Neural cell (in vitro differentiated cells): ENCODE measurements around the gene WNT16. TPM values are rescaled to one million over a fixed set of nuclear protein-coding genes. Genes with fewer than 3 reads are reported as not detected.

Experiments
- H2AFZ ChIP-seq: fragments of 200-600, 300-800 bp; sonication (generic), shearing (Covaris generic); 2 replicates; pipeline ENCODE4 v1.6.0; 2014; ENCODE audit warnings: low read depth, mild to moderate bottlenecking, antibody characterized with exemption, low read length, moderate library complexity
- H3F3A ChIP-seq: fragments of 200-600 bp; shearing (Covaris generic); 2 replicates; pipeline ENCODE4 v1.6.1; 2016; ENCODE audit warnings: mild to moderate bottlenecking, moderate library complexity, mixed read lengths, antibody characterized with exemption, low read length; ENCODE audit not compliant: insufficient read depth, poor library complexity, severe bottlenecking
- H3K27ac ChIP-seq: fragments of 200-600, 300-800 bp; sonication (generic), shearing (Covaris generic); 2 replicates; pipeline ENCODE4 v1.5.1; 2014; ENCODE audit warnings: mild to moderate bottlenecking, low read length, moderate library complexity
- H3K27me3 ChIP-seq: fragments of 300-800, 200-600 bp; sonication (generic), shearing (Covaris generic); 2 replicates; pipeline ENCODE4 v1.6.0; 2014; ENCODE audit warnings: mild to moderate bottlenecking, low read depth, low read length, moderate library complexity; ENCODE audit not compliant: insufficient read depth
- H3K36me3 ChIP-seq: fragments of 300-800, 200-600 bp; sonication (generic), shearing (Covaris generic); 2 replicates; pipeline ENCODE4 v1.5.1; 2014; ENCODE audit warnings: mild to moderate bottlenecking, antibody characterized with exemption, low read length, moderate library complexity; ENCODE audit not compliant: insufficient read depth
- H3K4me2 ChIP-seq: fragments of 300-800, 200-600 bp; sonication (generic), shearing (Covaris generic); 2 replicates; pipeline ENCODE4 v1.6.0; 2014; ENCODE audit warnings: mild to moderate bottlenecking, low read length
- H3K4me3 ChIP-seq: fragments of 300-800, 200-600 bp; sonication (generic), shearing (Covaris generic); 2 replicates; pipeline ENCODE4 v1.5.1; 2014; ENCODE audit warnings: mild to moderate bottlenecking, low read length, moderate library complexity
- H3K79me2 ChIP-seq: fragments of 200-600 bp; shearing (Covaris generic); replicated peaks from 2 replicates; pipeline ENCODE4 v1.6.0; 2014; ENCODE audit warnings: mild to moderate bottlenecking, low read length, moderate library complexity; ENCODE audit not compliant: insufficient read depth
- H3K9ac ChIP-seq: fragments of 300-800, 200-600 bp; sonication (generic), shearing (Covaris generic); 2 replicates; pipeline ENCODE4 v1.6.1; 2016; ENCODE audit warnings: mild to moderate bottlenecking, low read length, mixed read lengths
- H3K9me2 ChIP-seq: fragments of 200-600 bp; shearing (Covaris generic); 2 replicates; pipeline ENCODE4 v1.6.1; 2016; ENCODE audit warnings: mild to moderate bottlenecking, low read length, mixed read lengths; ENCODE audit not compliant: insufficient read depth
- H3K9me3 ChIP-seq: fragments of 200-600, 300-800 bp; sonication (generic), shearing (Covaris generic); 2 replicates; pipeline ENCODE4 v1.6.1; 2016; ENCODE audit warnings: mild to moderate bottlenecking, mixed run types, low read length, moderate library complexity, mixed read lengths
- H4K20me1 ChIP-seq: fragments of 200-600 bp; shearing (Covaris generic); 2 replicates; pipeline ENCODE4 v1.6.1; 2016; ENCODE audit warnings: mild to moderate bottlenecking, mixed run types; ENCODE audit not compliant: insufficient read depth
- EP300 ChIP-seq: fragments of 450-650 bp; conservative IDR thresholded peaks from 2 replicates; pipeline ENCODE4 v1.6.1; 2014; ENCODE audit warnings: antibody characterized with exemption, mild to moderate bottlenecking, moderate library complexity; ENCODE audit not compliant: poor library complexity, severe bottlenecking
- EZH2 ChIP-seq: fragments of 200-600, 300-800 bp; shearing (Covaris generic), sonication (generic); IDR thresholded peaks from 2 replicates; pipeline ENCODE4 v1.6.1; 2014; ENCODE audit warnings: antibody characterized with exemption, low read length, borderline replicate concordance, mild to moderate bottlenecking; ENCODE audit not compliant: insufficient read depth, poor library complexity, severe bottlenecking
- MXI1 ChIP-seq: fragments of 450-650 bp; conservative IDR thresholded peaks from 2 replicates; pipeline ENCODE4 v1.6.1; 2014; ENCODE audit warnings: antibody characterized with exemption, mild to moderate bottlenecking; ENCODE audit not compliant: poor library complexity, severe bottlenecking
- POLR2AphosphoS5 ChIP-seq: IDR thresholded peaks from 2 replicates; pipeline ENCODE4 v1.6.1; 2012
- RAD21 ChIP-seq: fragments of 450-650 bp; conservative IDR thresholded peaks from 2 replicates; pipeline ENCODE4 v1.6.1; 2014; ENCODE audit warnings: antibody characterized with exemption, mild to moderate bottlenecking, moderate library complexity
- REST ChIP-seq: IDR thresholded peaks from 2 replicates; pipeline ENCODE4 v1.6.1; 2012; ENCODE audit warnings: borderline replicate concordance
- SMC3 ChIP-seq: fragments of 450-650 bp; conservative IDR thresholded peaks from 2 replicates; pipeline ENCODE4 v1.6.1; 2014; ENCODE audit warnings: antibody characterized with exemption, mild to moderate bottlenecking, moderate library complexity; ENCODE audit not compliant: poor library complexity
- TAF1 ChIP-seq: IDR thresholded peaks from 2 replicates; pipeline ENCODE4 v1.6.1; 2012; ENCODE audit warnings: low read depth
- polyA plus RNA-seq: library from polyadenylated mRNA; depleted of rRNA; stranded (reverse); fragments of >200 nt; gene quantifications from 2 replicates; pipeline ENCODE4 v1.2.3, GENCODE V29; 2014
- TF ChIP-seq, protein P1 (sequence below): fragments of 450-650 bp; IDR thresholded peaks from 2 replicates; pipeline ENCODE4 v1.5.1; 2014; ENCODE audit warnings: antibody characterized with exemption, mild to moderate bottlenecking, moderate library complexity; ENCODE audit not compliant: poor library complexity, severe bottlenecking

WNT16 gene
- polyA plus RNA-seq, 1 donor from 2014 or later, result not detected

GRCh38 chr7:121294448-121294992 is 34.3 kb upstream of the WNT16 start:
- Histone ChIP-seq H3K36me3 (no peaks in the 10 kb centered on the region), H3K27ac (no peak overlapping the region), H3K79me2 (no peaks in the 10 kb centered on the region), H3K9me2 (no peaks in the 10 kb centered on the region), H3K9ac (no peak overlapping the region), H3K4me3 (no peak overlapping the region), H3K4me2 (no peak overlapping the region), H4K20me1 (no peaks in the 10 kb centered on the region), H3F3A (no peaks in the 10 kb centered on the region), H2AFZ (no peak overlapping the region), H3K27me3 (no peaks in the 10 kb centered on the region), H3K9me3 (no peaks in the 10 kb centered on the region)
- TF ChIP-seq EP300 (no peak), RAD21 (no peak), REST (no peak), TAF1 (no peak), POLR2AphosphoS5 (no peak), MXI1 (no peak), SMC3 (no peak), EZH2 (no peak)
- TF ChIP-seq, protein P1, sequence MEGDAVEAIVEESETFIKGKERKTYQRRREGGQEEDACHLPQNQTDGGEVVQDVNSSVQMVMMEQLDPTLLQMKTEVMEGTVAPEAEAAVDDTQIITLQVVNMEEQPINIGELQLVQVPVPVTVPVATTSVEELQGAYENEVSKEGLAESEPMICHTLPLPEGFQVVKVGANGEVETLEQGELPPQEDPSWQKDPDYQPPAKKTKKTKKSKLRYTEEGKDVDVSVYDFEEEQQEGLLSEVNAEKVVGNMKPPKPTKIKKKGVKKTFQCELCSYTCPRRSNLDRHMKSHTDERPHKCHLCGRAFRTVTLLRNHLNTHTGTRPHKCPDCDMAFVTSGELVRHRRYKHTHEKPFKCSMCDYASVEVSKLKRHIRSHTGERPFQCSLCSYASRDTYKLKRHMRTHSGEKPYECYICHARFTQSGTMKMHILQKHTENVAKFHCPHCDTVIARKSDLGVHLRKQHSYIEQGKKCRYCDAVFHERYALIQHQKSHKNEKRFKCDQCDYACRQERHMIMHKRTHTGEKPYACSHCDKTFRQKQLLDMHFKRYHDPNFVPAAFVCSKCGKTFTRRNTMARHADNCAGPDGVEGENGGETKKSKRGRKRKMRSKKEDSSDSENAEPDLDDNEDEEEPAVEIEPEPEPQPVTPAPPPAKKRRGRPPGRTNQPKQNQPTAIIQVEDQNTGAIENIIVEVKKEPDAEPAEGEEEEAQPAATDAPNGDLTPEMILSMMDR, result no peak

DNA sequence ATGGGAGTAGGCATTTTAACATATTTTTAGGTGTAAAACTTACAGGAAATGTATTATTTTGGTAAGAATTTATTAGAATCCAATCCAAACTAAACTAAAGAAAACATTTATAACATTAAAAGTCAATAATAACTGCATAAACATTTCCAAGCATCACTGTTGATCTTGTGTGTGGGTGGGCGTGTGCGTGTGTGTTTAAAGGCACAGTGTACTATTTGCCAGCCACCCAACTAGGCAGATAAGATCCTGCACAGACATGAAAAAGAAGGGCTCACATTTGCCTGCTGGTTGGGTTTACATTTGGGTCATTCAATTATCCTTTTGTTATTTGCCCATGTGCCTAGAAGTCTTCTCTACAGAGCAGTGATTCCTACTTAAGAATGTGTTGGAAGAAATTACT is 31.0 kb upstream of the WNT16 start:
- no peaks in the 10 kb centered on the region for H4K20me1 ChIP-seq
- H3K4me3 ChIP-seq, result no peak overlapping the region
- H3K36me3 ChIP-seq, result no peaks in the 10 kb centered on the region
- no peaks in the 10 kb centered on the region for H3K9me3 ChIP-seq
- no peak overlapping the region for H3K9ac ChIP-seq
- no peak overlapping the region for H2AFZ ChIP-seq
- no peak overlapping the region for H3K27ac ChIP-seq
- no peaks in the 10 kb centered on the region for H3K27me3 ChIP-seq
- no peaks in the 10 kb centered on the region for H3F3A ChIP-seq
- TF ChIP-seq EZH2 (no peak), RAD21 (no peak), MXI1 (no peak), POLR2AphosphoS5 (no peak), TAF1 (no peak), EP300 (no peak), SMC3 (no peak), REST (no peak)
- TF ChIP-seq, protein P1, result no peak
- no peaks in the 10 kb centered on the region for H3K9me2 ChIP-seq
- no peaks in the 10 kb centered on the region for H3K79me2 ChIP-seq
- no peak overlapping the region for H3K4me2 ChIP-seq
